Activated CD4-positive, alpha-beta memory T cell treated with anti-CD3 and anti-CD28 coated beads for 36 hours (primary cell): ENCODE measurements around the gene FMR1. TPM values are rescaled to one million over a fixed set of nuclear protein-coding genes. Genes with fewer than 3 reads are reported as not detected.

Experiments used
- CTCF ChIA-PET: fragments of 350-600 bp; sonication (Branson Sonifier 250); formaldehyde crosslinking; loops from one replicate; lab custom pipeline; 2021; ENCODE audit warnings: antibody characterized with exemption, inconsistent platforms; lab: Charles Lee
- POLR2A ChIA-PET: fragments of 350-600 bp; sonication (Branson Sonifier 250); formaldehyde crosslinking; loops from one replicate; lab custom pipeline; 2021; ENCODE audit warnings: antibody characterized with exemption; lab: Charles Lee
- DNase-seq: peaks from one replicate; pipeline ENCODE4 v3.0.0-alpha.2; 2020
- H3K27ac Mint-ChIP-seq: one replicate; pipeline ENCODE4 v1.8.0; 2021; ENCODE audit warnings: mixed read lengths
- H3K27me3 Mint-ChIP-seq: one replicate; pipeline ENCODE4 v1.8.0; 2021; ENCODE audit warnings: mixed read lengths
- H3K36me3 Mint-ChIP-seq: one replicate; pipeline ENCODE4 v1.8.0; 2021; ENCODE audit warnings: mixed read lengths
- H3K4me1 Mint-ChIP-seq: one replicate; pipeline ENCODE4 v1.8.0; 2021; ENCODE audit warnings: low read depth, mixed read lengths
- H3K4me3 Mint-ChIP-seq: one replicate; pipeline ENCODE4 v1.8.0; 2021; ENCODE audit warnings: mild to moderate bottlenecking, mixed read lengths
- H3K9me3 Mint-ChIP-seq: one replicate; pipeline ENCODE4 v1.8.0; 2021; ENCODE audit warnings: mixed read lengths
- intact Hi-C: fragments of 100-400 bp; cut with micrococcal nuclease; formaldehyde crosslinking; loops from one replicate; pipeline ENCODE4 v1.15.1; 2023
- total RNA-seq, 2 experiments: library from RNA; stranded (reverse); gene quantifications; one replicate each; pipeline ENCODE4 v1.2.3, GENCODE V29; 2021

FMR1 gene
- total RNA-seq, 2 experiments from 2014 or later, result 28.0 to 29.0 TPM

DNA sequence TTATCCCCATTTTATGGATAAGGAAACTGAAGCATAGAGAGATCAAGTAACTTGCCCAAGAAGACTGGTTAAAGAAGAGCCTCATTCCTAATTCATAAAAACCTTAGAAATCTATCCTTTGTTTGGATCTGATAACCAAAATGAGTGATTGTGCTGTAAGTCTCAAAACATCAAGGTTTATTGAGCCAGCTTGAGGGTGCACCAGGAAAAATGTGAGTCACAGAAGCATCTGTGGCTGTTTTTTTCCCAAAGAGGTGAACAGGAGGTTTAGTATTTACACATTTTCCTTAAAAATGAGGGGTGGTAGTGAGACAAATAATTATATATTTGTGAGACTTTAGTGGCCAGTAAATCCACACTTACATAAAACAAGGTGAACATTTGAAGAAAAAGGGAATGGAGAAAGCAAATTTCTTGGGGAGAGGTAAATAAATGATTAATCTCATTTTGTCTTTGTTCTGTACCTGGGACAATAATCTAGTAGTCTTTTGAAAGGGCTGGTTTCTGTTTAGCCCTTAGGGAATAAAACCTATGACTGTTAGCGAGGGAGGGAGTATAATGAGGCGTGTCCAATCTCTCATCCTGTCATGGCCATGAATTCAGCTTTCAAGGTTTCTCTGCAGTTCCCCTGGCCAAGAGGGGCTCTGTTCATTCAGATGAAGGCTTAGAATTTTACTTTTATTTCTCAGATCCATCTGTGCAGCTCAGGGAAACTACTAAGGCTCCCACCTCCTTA is 12.2 kb upstream of the FMR1 start:
- intact Hi-C loops, result no loop called here
- Mint-ChIP-seq H3K4me1 (peaks cover 6% of the 10 kb centered on the region), H3K9me3 (no peaks in the 10 kb centered on the region), H3K27ac (no peak overlapping the region), H3K27me3 (no peaks in the 10 kb centered on the region), H3K4me3 (no peak overlapping the region), H3K36me3 (no peaks in the 10 kb centered on the region)
- CTCF ChIA-PET, result interaction anchor here (0.7 kb wide), 1 partner anchor 42 kb away, joined by 6 read pairs; no protein-coding TSS in a partner anchor
- no peak for DNase-seq
- POLR2A ChIA-PET, result no interaction called here

DNA sequence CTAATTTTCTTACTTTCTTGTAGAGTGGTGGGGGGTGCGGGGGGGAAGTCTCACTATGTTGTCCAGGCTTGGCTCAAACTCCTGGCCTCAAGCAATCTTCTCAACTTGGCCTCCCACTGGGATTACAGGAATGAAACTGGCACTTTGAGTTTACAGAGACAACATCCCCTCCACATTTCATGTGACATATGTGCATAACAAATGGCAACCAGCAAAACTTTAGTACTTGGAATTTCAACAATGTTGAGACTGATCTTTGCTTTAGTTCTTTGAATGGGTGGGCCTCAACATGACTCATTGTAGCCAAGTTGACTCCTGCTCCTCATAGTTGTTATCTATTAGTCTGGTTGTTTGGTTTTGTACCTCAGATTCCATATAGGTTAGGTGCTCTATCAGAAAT is 11.4 kb upstream of the FMR1 start:
- Mint-ChIP-seq H3K36me3 (no peaks in the 10 kb centered on the region), H3K27me3 (no peaks in the 10 kb centered on the region), H3K27ac (no peak overlapping the region), H3K4me3 (no peak overlapping the region), H3K4me1 (peaks cover 6% of the 10 kb centered on the region), H3K9me3 (no peaks in the 10 kb centered on the region)
- no peak for DNase-seq
- POLR2A ChIA-PET, result no interaction called here
- CTCF ChIA-PET, result interaction anchor here (0.7 kb wide), 1 partner anchor 42 kb away, joined by 6 read pairs; no protein-coding TSS in a partner anchor
- intact Hi-C loops, result no loop called here

DNA sequence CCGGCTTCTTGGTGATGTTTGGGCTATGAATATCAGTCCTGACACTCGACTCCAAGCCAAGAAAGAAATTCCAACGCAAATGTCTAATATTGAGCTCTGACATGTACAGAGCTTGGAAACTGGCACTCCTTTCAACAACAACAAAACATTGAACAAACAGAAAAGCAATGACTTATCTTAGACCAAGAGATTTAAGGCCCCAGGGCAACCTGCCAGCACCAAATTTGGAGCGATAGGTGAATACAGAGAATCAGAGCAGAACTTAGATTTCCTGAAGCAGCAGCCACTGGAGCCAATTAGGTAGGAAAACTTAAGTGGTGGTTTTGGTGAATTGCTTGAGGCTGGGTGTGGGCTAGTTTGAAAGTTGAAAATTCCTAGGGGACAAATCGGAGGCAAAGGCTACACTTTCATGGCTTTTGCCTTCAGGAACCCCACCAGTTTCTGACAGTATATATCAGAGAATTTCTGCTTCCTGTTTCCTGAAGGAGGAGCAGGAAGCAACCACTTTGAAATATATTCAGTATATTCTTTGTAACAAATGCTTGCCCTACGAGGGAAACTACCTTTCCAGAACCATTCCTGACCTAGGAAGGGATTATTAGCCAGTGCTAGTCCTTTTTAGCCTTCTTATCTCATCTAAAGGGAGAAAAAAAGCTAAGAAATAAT is 10.1 kb upstream of the FMR1 start:
- POLR2A ChIA-PET, result no interaction called here
- Mint-ChIP-seq H3K27me3 (no peaks in the 10 kb centered on the region), H3K4me1 (peaks cover 3% of the 10 kb centered on the region), H3K9me3 (no peaks in the 10 kb centered on the region), H3K27ac (no peak overlapping the region), H3K36me3 (no peaks in the 10 kb centered on the region), H3K4me3 (no peak overlapping the region)
- intact Hi-C loops, result no loop called here
- CTCF ChIA-PET, result no interaction called here
- DNase-seq, result no peak

DNA sequence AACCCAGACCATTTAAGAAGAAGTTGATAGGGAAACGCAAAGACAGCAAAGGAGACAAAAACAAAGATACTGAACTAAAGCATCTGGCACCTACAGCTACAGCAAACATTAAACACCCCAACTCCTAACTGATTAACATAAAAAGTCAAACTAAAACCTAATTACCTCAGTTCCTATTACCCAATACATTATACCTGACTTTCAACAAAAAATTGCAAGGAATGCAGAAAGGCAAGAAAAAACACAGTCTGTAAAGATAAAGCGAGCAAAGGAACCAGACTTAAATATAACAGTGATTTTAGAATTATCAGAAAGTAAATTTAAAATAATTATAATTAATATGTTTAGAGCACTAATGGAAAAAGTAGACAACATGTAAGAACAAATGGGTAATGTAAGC is 9.4 kb upstream of the FMR1 start:
- intact Hi-C loops, result no loop called here
- peaks cover 3% of the 10 kb centered on the region for H3K4me1 Mint-ChIP-seq
- no peaks in the 10 kb centered on the region for H3K36me3 Mint-ChIP-seq
- POLR2A ChIA-PET, result no interaction called here
- no peak overlapping the region for H3K27ac Mint-ChIP-seq
- no peaks in the 10 kb centered on the region for H3K27me3 Mint-ChIP-seq
- no peak for DNase-seq
- H3K4me3 Mint-ChIP-seq, result no peak overlapping the region
- CTCF ChIA-PET, result no interaction called here
- H3K9me3 Mint-ChIP-seq, result no peaks in the 10 kb centered on the region

DNA sequence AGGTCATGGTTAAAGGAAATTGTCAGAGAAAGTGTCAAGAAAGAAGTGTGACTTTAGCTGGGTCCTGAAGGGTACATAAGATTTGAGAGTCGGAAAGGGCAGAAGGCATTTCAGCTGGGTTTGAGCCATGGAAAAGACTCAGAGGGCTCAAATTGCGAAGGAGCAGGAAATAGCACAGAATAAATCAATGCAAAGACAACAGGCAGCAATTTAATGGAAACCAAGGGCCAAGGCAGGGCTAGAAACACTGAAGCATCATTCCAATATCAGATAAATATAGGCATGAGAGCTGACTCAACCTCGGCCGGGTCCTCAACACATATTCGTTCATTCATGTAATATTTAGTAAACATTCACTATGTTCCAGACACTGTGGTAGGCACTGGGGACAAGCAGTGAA is 3.6 kb upstream of the FMR1 start:
- Mint-ChIP-seq H3K36me3 (peaks cover 2% of the 10 kb centered on the region), H3K4me1 (peaks cover 6% of the 10 kb centered on the region), H3K4me3 (no peak overlapping the region), H3K27me3 (no peaks in the 10 kb centered on the region), H3K27ac (no peak overlapping the region), H3K9me3 (no peaks in the 10 kb centered on the region)
- CTCF ChIA-PET, result no interaction called here
- DNase-seq, result no peak
- POLR2A ChIA-PET, result no interaction called here
- intact Hi-C loops, result no loop called here

DNA sequence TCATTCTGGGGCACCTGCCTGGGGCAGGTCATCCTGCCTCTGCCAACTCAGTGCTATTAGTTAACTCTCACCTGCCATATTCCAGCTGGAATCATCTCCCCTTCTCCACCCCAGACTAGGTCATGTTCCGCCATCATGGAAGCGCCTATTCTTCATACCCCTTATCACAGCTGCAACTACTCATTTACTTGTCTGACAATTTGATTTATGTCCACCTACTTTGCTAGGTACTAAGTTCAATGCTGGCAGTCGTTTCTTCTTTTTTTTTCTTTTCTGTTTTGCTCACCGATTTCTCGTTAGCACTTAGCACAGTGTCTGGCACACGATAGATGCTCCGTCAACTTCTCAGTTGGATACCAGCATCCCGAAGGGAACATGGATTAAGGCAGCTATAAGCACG is 1.1 kb upstream of the FMR1 start:
- H3K36me3 Mint-ChIP-seq, result peaks cover 2% of the 10 kb centered on the region
- intact Hi-C loops, result loop anchor here (10.0 kb wide), 1 partner anchor 1724 kb away; the partner anchor contains the start of gene TMEM185A
- no peak overlapping the region for H3K27ac Mint-ChIP-seq
- no peak for DNase-seq
- H3K27me3 Mint-ChIP-seq, result no peaks in the 10 kb centered on the region
- CTCF ChIA-PET, result interaction anchor here (0.8 kb wide), 1 partner anchor 133 kb away, joined by 4 read pairs; no protein-coding TSS in a partner anchor
- POLR2A ChIA-PET, result no interaction called here
- peak overlapping the region; percentile 78 for H3K4me3 Mint-ChIP-seq
- peaks cover 21% of the 10 kb centered on the region for H3K4me1 Mint-ChIP-seq
- H3K9me3 Mint-ChIP-seq, result no peaks in the 10 kb centered on the region

DNA sequence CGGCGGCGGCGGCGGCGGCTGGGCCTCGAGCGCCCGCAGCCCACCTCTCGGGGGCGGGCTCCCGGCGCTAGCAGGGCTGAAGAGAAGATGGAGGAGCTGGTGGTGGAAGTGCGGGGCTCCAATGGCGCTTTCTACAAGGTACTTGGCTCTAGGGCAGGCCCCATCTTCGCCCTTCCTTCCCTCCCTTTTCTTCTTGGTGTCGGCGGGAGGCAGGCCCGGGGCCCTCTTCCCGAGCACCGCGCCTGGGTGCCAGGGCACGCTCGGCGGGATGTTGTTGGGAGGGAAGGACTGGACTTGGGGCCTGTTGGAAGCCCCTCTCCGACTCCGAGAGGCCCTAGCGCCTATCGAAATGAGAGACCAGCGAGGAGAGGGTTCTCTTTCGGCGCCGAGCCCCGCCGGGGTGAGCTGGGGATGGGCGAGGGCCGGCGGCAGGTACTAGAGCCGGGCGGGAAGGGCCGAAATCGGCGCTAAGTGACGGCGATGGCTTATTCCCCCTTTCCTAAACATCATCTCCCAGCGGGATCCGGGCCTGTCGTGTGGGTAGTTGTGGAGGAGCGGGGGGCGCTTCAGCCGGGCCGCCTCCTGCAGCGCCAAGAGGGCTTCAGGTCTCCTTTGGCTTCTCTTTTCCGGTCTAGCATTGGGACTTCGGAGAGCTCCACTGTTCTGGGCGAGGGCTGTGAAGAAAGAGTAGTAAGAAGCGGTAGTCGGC is 528 bp downstream of the FMR1 start:
- intact Hi-C loops, result loop anchor here (10.0 kb wide), 1 partner anchor 1723 kb away; the partner anchor contains the start of gene TMEM185A
- peaks cover 2% of the 10 kb centered on the region for H3K36me3 Mint-ChIP-seq
- peak; percentile 37 for DNase-seq
- CTCF ChIA-PET, result no interaction called here
- H3K4me3 Mint-ChIP-seq, result peak overlapping the region; percentile 90
- no peaks in the 10 kb centered on the region for H3K9me3 Mint-ChIP-seq
- peaks cover 37% of the 10 kb centered on the region for H3K4me1 Mint-ChIP-seq
- no peaks in the 10 kb centered on the region for H3K27me3 Mint-ChIP-seq
- H3K27ac Mint-ChIP-seq, result peak overlapping the region; percentile 93
- POLR2A ChIA-PET, result no interaction called here

DNA sequence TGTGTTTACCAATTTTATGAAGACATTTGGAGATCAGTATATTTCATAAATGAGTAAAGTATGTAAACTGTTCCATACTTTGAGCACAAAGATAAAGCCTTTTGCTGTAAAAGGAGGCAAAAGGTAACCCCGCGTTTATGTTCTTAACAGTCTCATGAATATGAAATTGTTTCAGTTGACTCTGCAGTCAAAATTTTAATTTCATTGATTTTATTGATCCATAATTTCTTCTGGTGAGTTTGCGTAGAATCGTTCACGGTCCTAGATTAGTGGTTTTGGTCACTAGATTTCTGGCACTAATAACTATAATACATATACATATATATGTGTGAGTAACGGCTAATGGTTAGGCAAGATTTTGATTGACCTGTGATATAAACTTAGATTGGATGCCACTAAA is 1.9 kb downstream of the FMR1 start:
- POLR2A ChIA-PET, result no interaction called here
- no peak overlapping the region for H3K27ac Mint-ChIP-seq
- intact Hi-C loops, result loop anchor here (10.0 kb wide), 1 partner anchor 1721 kb away; the partner anchor contains the start of gene TMEM185A

DNA sequence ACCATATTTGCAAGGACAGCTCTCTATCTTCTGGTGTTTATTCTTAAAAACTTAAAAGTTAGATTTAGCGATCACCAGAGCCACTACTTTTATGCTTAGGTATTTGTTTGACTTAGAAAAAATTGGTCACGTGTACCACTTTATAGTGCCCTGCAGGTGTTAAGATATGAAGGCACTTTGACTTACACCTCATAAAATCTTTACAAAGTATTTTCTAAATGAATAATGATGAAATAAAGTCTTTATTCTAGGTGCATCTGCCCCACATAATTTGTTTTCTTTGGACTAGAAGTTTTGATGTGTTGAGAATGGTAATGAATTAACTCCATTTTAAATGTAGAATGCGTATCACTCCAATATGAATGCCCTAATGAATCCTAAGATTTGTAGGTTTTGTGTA is 2.9 kb downstream of the FMR1 start:
- Mint-ChIP-seq H3K4me3 (peak overlapping the region; percentile 57), H3K9me3 (no peaks in the 10 kb centered on the region), H3K4me1 (peaks cover 49% of the 10 kb centered on the region), H3K36me3 (peaks cover 2% of the 10 kb centered on the region), H3K27me3 (no peaks in the 10 kb centered on the region), H3K27ac (no peak overlapping the region)
- ChIA-PET POLR2A (no interaction called here), CTCF (no interaction called here)
- intact Hi-C loops, result loop anchor here (10.0 kb wide), 1 partner anchor 1720 kb away; the partner anchor contains the start of gene TMEM185A
- DNase-seq, result no peak

More for the DNA sequence above, 1.9 kb downstream of the FMR1 start:
- CTCF ChIA-PET, result no interaction called here
- H3K9me3 Mint-ChIP-seq, result no peaks in the 10 kb centered on the region
- H3K4me1 Mint-ChIP-seq, result peaks cover 49% of the 10 kb centered on the region
- peak overlapping the region; percentile 90 for H3K4me3 Mint-ChIP-seq
- H3K36me3 Mint-ChIP-seq, result peaks cover 2% of the 10 kb centered on the region
- DNase-seq, result no peak
- H3K27me3 Mint-ChIP-seq, result no peaks in the 10 kb centered on the region

DNA sequence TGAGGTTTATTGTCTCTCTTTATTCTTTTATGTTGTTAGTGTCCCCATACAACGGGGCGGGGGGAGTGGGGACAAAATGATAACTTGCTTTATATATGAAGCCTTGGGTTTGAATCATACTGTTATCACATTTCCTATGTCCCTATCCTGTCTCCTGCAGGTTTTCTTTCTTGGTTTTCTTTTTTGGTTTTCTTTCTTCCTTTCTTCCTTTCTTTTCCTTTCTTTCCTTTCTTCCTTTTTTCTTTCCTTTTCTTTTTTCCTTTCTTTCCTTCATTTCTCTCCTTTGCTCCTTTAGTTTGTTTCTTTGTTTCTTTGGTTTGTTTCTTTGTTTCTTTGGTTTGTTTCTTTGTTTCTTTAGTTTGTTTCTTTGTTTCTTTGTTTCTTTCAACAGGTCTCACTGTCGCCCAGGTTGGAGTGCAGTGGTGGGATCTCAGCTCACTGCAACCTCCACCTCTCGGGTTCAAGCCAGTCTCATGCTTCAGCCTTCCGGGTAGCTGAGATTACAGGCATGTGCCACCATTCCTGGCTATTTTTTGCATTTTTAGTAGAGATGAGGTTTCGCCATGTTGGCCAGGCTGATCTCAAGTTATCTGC is 4.8 kb downstream of the FMR1 start:
- CTCF ChIA-PET, result no interaction called here
- H3K36me3 Mint-ChIP-seq, result peaks cover 2% of the 10 kb centered on the region

DNA sequence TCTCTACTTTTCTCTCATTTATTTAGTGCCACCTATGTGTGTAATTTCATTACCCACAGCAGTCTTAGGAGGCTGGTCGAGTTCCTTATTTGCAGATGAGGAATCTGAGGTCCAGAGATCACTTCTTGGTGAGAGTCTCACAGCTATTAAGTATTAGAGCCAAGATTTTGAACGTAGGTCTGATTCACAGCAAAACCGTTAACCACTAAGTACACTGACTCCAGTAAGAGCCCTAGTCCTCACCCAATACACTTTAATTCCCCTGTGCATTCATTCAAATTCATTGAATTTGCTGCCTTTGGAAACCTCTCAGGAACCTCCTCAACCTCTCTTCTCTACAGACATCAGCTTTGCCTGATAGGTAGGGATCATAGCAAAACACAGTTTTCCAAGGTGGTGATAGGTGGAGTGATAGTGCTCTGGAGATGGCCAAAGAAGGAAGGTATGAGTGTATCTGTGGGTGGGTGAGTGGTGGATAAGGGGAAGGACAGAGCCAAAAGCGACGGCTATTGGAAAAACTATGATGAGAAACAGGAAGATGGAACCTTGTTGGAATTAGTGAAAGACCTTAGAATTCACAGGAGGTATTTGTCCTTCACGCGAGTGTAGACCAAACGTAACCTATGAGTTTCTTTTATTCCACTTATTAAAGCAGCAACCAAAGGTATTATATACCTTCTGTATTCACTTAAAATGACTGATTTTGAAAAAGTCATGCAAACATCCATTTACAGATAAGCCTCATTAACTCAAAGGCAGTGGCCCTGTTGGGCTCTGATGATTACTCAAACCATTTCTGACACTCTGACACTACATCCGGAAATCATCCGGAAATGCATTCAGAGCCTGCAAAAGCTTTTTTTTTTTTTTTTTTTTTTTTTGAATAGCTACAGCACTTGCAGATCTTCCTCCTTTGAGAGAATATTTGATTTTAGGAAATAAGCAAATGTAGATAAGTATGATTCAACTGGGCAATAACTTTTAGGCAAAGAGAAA is 6.3 kb downstream of the FMR1 start:
- no peaks in the 10 kb centered on the region for H3K27me3 Mint-ChIP-seq
- peaks cover 58% of the 10 kb centered on the region for H3K4me1 Mint-ChIP-seq
- CTCF ChIA-PET, result no interaction called here

More for the DNA sequence above, 4.8 kb downstream of the FMR1 start:
- Mint-ChIP-seq H3K27ac (peak overlapping the region; percentile 28), H3K27me3 (no peaks in the 10 kb centered on the region), H3K4me1 (peaks cover 52% of the 10 kb centered on the region), H3K4me3 (no peak overlapping the region), H3K9me3 (no peaks in the 10 kb centered on the region)
- intact Hi-C loops, result loop anchor here (5.0 to 10.0 kb wide), 2 partner anchors 466 to 1718 kb away; partner anchors contain the start of gene TMEM185A
- no peak for DNase-seq
- POLR2A ChIA-PET, result no interaction called here

More for the DNA sequence above, 6.3 kb downstream of the FMR1 start:
- intact Hi-C loops, result loop anchor here (5.0 to 10.0 kb wide), 2 partner anchors 464 to 1717 kb away; partner anchors contain the start of gene TMEM185A
- peak overlapping the region; percentile 93 for H3K27ac Mint-ChIP-seq
- no peaks in the 10 kb centered on the region for H3K9me3 Mint-ChIP-seq
- DNase-seq, result peak; percentile 28
- H3K4me3 Mint-ChIP-seq, result peak overlapping the region; percentile 53
- POLR2A ChIA-PET, result no interaction called here
- H3K36me3 Mint-ChIP-seq, result no peaks in the 10 kb centered on the region
